GM20431 (cell line): ENCODE measurements around the gene ADRA2A.

Source experiments
- in situ Hi-C: fragments of 300-500 bp; cut with MseI, MboI; formaldehyde crosslinking; loops from one replicate; pipeline ENCODE4 v1.15.0; 2020; ENCODE audit warnings: low sequenced_read_pairs; ENCODE audit not compliant: unreplicated experiment

Gene ADRA2A

GRCh38 chr10:111082102-111082975 lies 5.5 kb downstream of the ADRA2A start:
- in situ Hi-C loops: no loop called here

GRCh38 chr10:111083222-111084095 lies 6.6 kb downstream of the ADRA2A start:
- in situ Hi-C loops: no loop called here

GRCh38 chr10:111084366-111085255 lies 7.8 kb downstream of the ADRA2A start:
- in situ Hi-C loops: no loop called here

GRCh38 chr10:111085690-111086353 lies 9.0 kb downstream of the ADRA2A start:
- in situ Hi-C loops: no loop called here

GRCh38 chr10:111086574-111086973 lies 9.7 kb downstream of the ADRA2A start:
- in situ Hi-C loops: no loop called here

- in situ Hi-C loops: no loop called here
Observed at GRCh38 chr10:111087331-111087756, 10.5 kb downstream of the ADRA2A start.

GRCh38 chr10:111087968-111088505 lies 11.2 kb downstream of the ADRA2A start:
- in situ Hi-C loops: no loop called here

GRCh38 chr10:111089293-111089692 lies 12.5 kb downstream of the ADRA2A start:
- in situ Hi-C loops: no loop called here

GRCh38 chr10:111091833-111092232 lies 15.0 kb downstream of the ADRA2A start:
- in situ Hi-C loops: no loop called here

GRCh38 chr10:111093741-111094380 lies 17.0 kb downstream of the ADRA2A start:
- in situ Hi-C loops: no loop called here

GRCh38 chr10:111098679-111099437 lies 22.0 kb downstream of the ADRA2A start:
- in situ Hi-C loops: no loop called here

- in situ Hi-C loops: no loop called here
Observed at GRCh38 chr10:111100198-111100597, 23.4 kb downstream of the ADRA2A start.

- in situ Hi-C loops: no loop called here
Observed at GRCh38 chr10:111101796-111102195, 25.0 kb downstream of the ADRA2A start.

- in situ Hi-C loops: no loop called here
Observed at GRCh38 chr10:111102359-111102837, 25.6 kb downstream of the ADRA2A start.

GRCh38 chr10:111103196-111103840 lies 26.5 kb downstream of the ADRA2A start:
- in situ Hi-C loops: no loop called here

- in situ Hi-C loops: no loop called here
Observed at GRCh38 chr10:111104811-111105210, 28.0 kb downstream of the ADRA2A start.

GRCh38 chr10:111106081-111106480 lies 29.3 kb downstream of the ADRA2A start:
- in situ Hi-C loops: no loop called here
